Measurements from ENCODE around the gene TREML2.

TREML2 gene

DNA sequence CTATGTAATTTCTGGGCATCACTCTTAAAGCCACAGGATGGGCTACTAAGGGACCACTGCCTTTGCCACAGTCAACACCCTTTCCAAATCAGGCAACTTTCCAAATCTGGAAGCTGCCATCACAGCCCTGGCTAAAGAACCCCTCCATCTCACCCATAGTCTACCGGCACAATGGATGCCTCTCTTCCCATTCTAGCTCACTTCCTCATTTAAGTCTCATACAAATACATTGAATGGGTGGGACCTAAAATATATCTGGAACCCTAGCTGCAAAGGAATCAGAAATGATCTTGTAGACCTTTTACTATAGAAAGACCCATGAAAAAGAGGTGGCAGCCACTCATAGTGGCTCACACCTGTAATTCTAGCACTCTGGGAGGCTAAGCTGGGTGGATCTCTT lies 23.9 kb upstream of the TREML2 start:
- ChIA-PET POLR2A (no interaction called here), CTCF (interaction anchor here (0.5 kb wide), 1 partner anchor 738 kb away, joined by 3 read pairs; no protein-coding TSS in a partner anchor)
- TF ChIP-seq FOXM1 (IDR thresholded peaks at IDR 0.05; ENCODE audit: borderline replicate concordance): no peak
- DNase-seq (ENCODE audit: extremely low spot score): no peak

GRCh38 chr6:41222513-41222912 lies 21.6 kb upstream of the TREML2 start:
- DNase-seq (ENCODE audit: extremely low spot score): no peak
- POLR2A ChIA-PET: no interaction called here
- CTCF ChIA-PET: no interaction called here
- TF ChIP-seq TARDBP (IDR thresholded peaks at IDR 0.05) (no peak), FOXA1 (IDR thresholded peaks at IDR 0.05) (no peak), FOXK2 (IDR thresholded peaks at IDR 0.05) (no peak), CTBP1 (IDR thresholded peaks at IDR 0.05; ENCODE audit: borderline replicate concordance) (no peak), L3MBTL2 (conservative IDR thresholded peaks at IDR 0.05) (no peak), SP1 (IDR thresholded peaks at IDR 0.05) (no peak), ELF4 (IDR thresholded peaks at IDR 0.05) (no peak), FOXM1 (IDR thresholded peaks at IDR 0.05; ENCODE audit: borderline replicate concordance) (no peak), BHLHE40 (IDR thresholded peaks at IDR 0.05; ENCODE audit: borderline replicate concordance) (no peak), ZNF384 (IDR thresholded peaks at IDR 0.05) (no peak), SUZ12 (IDR thresholded peaks at IDR 0.05) (no peak), LEF1 (IDR thresholded peaks at IDR 0.05; ENCODE audit: borderline replicate concordance) (no peak)

DNA sequence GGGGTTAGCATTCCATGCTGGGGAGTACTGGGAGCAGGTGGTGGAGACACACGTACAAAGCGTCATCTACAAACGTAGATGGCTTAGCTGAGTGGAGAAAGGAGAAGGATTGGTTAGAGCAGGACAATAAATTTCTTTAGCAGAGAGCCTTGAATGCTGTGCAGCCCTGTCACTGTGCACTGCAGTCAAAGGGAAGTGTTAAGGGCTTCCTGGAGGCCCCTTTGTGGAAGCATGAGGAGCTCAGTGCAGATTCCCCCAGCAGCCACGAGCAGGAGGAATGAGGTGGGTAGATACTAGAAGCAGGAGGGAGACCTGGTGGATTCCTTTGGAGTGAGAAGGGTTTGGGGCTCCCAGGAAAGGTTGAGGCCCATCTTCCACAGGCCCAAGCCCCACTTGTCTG lies 21.1 kb upstream of the TREML2 start:
- DNase-seq (ENCODE audit: extremely low spot score): no peak
- ChIA-PET CTCF (no interaction called here), POLR2A (no interaction called here)
- no peak for TF ChIP-seq L3MBTL2 (conservative IDR thresholded peaks at IDR 0.05)
- no peak for TF ChIP-seq FOXA1 (IDR thresholded peaks at IDR 0.05)
- no peak for TF ChIP-seq BHLHE40 (IDR thresholded peaks at IDR 0.05; ENCODE audit: borderline replicate concordance)
- TF ChIP-seq ZNF384 (IDR thresholded peaks at IDR 0.05): no peak
- TF ChIP-seq FOXK2 (IDR thresholded peaks at IDR 0.05): no peak
- TF ChIP-seq HDGF (IDR thresholded peaks at IDR 0.05; ENCODE audit: borderline replicate concordance): no peak
- no peak for TF ChIP-seq ARNT (IDR thresholded peaks at IDR 0.05)
- no peak for TF ChIP-seq FOXM1 (IDR thresholded peaks at IDR 0.05; ENCODE audit: borderline replicate concordance)
- TF ChIP-seq SP1 (IDR thresholded peaks at IDR 0.05): no peak
- no peak for TF ChIP-seq ELF4 (IDR thresholded peaks at IDR 0.05)
- TF ChIP-seq NFRKB (IDR thresholded peaks at IDR 0.05): no peak
- no peak for TF ChIP-seq SUZ12 (IDR thresholded peaks at IDR 0.05)
- no peak for TF ChIP-seq PKNOX1 (IDR thresholded peaks at IDR 0.05)
- TF ChIP-seq LEF1 (IDR thresholded peaks at IDR 0.05; ENCODE audit: borderline replicate concordance): no peak
- no peak for TF ChIP-seq TARDBP (IDR thresholded peaks at IDR 0.05)
- no peak for TF ChIP-seq CTBP1 (IDR thresholded peaks at IDR 0.05; ENCODE audit: borderline replicate concordance)

GRCh38 chr6:41216616-41217015 lies 15.7 kb upstream of the TREML2 start:
- CTCF ChIA-PET: no interaction called here
- TF ChIP-seq PKNOX1 (IDR thresholded peaks at IDR 0.05) (no peak), ARNT (IDR thresholded peaks at IDR 0.05) (no peak), L3MBTL2 (conservative IDR thresholded peaks at IDR 0.05) (no peak), ZNF384 (IDR thresholded peaks at IDR 0.05) (no peak), LEF1 (IDR thresholded peaks at IDR 0.05; ENCODE audit: borderline replicate concordance) (no peak), FOXA1 (IDR thresholded peaks at IDR 0.05) (no peak), BHLHE40 (IDR thresholded peaks at IDR 0.05; ENCODE audit: borderline replicate concordance) (no peak), SUZ12 (IDR thresholded peaks at IDR 0.05) (no peak), FOXK2 (IDR thresholded peaks at IDR 0.05) (no peak), NFRKB (IDR thresholded peaks at IDR 0.05) (no peak), SP1 (IDR thresholded peaks at IDR 0.05) (no peak)
- DNase-seq (ENCODE audit: extremely low spot score): no peak
- POLR2A ChIA-PET: no interaction called here

DNA sequence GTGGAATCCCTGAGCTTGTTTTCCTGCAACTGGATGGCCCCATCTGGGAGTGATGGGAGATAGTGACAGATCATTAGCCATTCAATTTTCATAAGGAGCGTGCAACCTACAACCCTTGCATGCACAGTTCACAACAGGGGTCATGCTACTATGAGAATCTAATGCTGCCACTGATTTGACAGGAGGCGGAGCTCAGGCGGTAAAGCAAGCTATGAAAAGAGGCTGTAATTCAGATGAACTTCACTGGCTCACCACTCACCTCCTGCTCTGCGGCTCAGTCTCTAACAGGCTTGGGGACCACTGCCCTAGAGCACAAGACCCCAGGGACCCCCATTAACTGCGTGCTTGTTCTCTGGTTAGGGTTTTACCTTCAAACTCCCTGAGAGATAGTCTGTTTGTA lies 14.8 kb upstream of the TREML2 start:
- no peak for DNase-seq (ENCODE audit: extremely low spot score)
- ChIA-PET POLR2A (no interaction called here), CTCF (interaction anchor here (0.7 kb wide), 1 partner anchor 15 kb away, joined by 3 read pairs; the partner anchor contains the start of gene TREML2)
- no peak for TF ChIP-seq L3MBTL2 (conservative IDR thresholded peaks at IDR 0.05)
- TF ChIP-seq ELF4 (IDR thresholded peaks at IDR 0.05): no peak
- TF ChIP-seq FOXA1 (IDR thresholded peaks at IDR 0.05): no peak
- no peak for TF ChIP-seq FOXK2 (IDR thresholded peaks at IDR 0.05)
- TF ChIP-seq SP1 (IDR thresholded peaks at IDR 0.05): no peak
- TF ChIP-seq BHLHE40 (IDR thresholded peaks at IDR 0.05; ENCODE audit: borderline replicate concordance): no peak

DNA sequence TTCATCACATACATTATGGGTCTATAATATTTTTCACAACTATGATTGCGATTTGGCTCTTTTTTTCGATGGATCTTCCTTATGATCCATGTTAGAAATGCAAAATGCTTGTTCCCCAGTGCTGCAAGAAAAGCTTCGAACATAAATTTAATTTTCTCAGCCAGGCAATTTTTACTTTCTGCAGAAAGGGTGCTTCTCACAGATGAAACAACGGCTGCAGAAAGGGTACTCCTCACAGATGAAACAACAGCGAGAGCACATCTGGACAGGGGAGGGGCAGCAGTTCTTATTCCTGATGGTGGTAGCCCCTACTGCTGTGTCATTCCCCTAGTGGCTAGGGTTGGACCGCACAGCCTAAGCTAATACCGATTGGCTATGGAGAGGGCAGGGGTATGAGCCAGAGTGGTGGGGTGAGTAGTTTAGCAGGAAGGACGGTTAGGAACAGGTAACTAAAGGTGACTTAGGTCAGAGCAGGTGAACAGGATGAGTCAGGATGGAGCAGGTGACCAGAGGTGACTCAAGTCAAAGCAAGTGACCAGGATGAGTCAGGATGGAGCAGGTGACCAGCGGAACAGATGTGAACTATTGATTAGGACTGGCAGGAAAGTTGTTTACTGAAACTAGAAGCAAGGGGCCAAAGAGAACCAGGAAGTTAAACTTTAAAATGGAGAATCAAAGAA lies 13.8 kb upstream of the TREML2 start:
- no peak for TF ChIP-seq FOXK2 (IDR thresholded peaks at IDR 0.05)
- TF ChIP-seq ELF4 (IDR thresholded peaks at IDR 0.05): no peak
- TF ChIP-seq BHLHE40 (IDR thresholded peaks at IDR 0.05; ENCODE audit: borderline replicate concordance): no peak
- no peak for TF ChIP-seq ARNT (IDR thresholded peaks at IDR 0.05)
- TF ChIP-seq FOXM1 (IDR thresholded peaks at IDR 0.05; ENCODE audit: borderline replicate concordance): no peak
- TF ChIP-seq SUZ12 (IDR thresholded peaks at IDR 0.05): no peak
- TF ChIP-seq L3MBTL2 (conservative IDR thresholded peaks at IDR 0.05): no peak
- TF ChIP-seq SP1 (IDR thresholded peaks at IDR 0.05): no peak
- no peak for TF ChIP-seq LEF1 (IDR thresholded peaks at IDR 0.05; ENCODE audit: borderline replicate concordance)
- no peak for TF ChIP-seq HDGF (IDR thresholded peaks at IDR 0.05; ENCODE audit: borderline replicate concordance)
- no peak for TF ChIP-seq TARDBP (IDR thresholded peaks at IDR 0.05)
- TF ChIP-seq ZNF384 (IDR thresholded peaks at IDR 0.05): no peak
- no peak for TF ChIP-seq PKNOX1 (IDR thresholded peaks at IDR 0.05)
- TF ChIP-seq NFRKB (IDR thresholded peaks at IDR 0.05): no peak
- TF ChIP-seq FOXA1 (IDR thresholded peaks at IDR 0.05): no peak
- no peak for TF ChIP-seq CTBP1 (IDR thresholded peaks at IDR 0.05; ENCODE audit: borderline replicate concordance)
- CTCF ChIA-PET: no interaction called here
- POLR2A ChIA-PET: no interaction called here
- no peak for DNase-seq (ENCODE audit: extremely low spot score)
